Activated naive CD8-positive, alpha-beta T cell (primary cell): Measurements from ENCODE around the gene MCU.
"Not testable (repeated sequence)": the region's sequence is repeated elsewhere in the genome, so short reads cannot be mapped to it uniquely, and the experiment has no call there.

Experiments
- H3K27ac Mint-ChIP-seq: one replicate; pipeline ENCODE4 v1.8.0; 2021; ENCODE audit warnings: mixed read lengths
- H3K27me3 Mint-ChIP-seq: one replicate; pipeline ENCODE4 v1.8.0; 2021; ENCODE audit warnings: mixed read lengths
- H3K36me3 Mint-ChIP-seq: one replicate; pipeline ENCODE4 v1.8.0; 2021; ENCODE audit warnings: mixed read lengths
- H3K4me1 Mint-ChIP-seq: one replicate; pipeline ENCODE4 v1.8.0; 2021; ENCODE audit warnings: low read depth, mixed read lengths
- H3K4me3 Mint-ChIP-seq: one replicate; pipeline ENCODE4 v1.8.0; 2021; ENCODE audit warnings: mild to moderate bottlenecking, mixed read lengths
- H3K9me3 Mint-ChIP-seq: one replicate; pipeline ENCODE4 v1.8.0; 2021; ENCODE audit warnings: low read depth, mixed read lengths

The MCU gene

DNA sequence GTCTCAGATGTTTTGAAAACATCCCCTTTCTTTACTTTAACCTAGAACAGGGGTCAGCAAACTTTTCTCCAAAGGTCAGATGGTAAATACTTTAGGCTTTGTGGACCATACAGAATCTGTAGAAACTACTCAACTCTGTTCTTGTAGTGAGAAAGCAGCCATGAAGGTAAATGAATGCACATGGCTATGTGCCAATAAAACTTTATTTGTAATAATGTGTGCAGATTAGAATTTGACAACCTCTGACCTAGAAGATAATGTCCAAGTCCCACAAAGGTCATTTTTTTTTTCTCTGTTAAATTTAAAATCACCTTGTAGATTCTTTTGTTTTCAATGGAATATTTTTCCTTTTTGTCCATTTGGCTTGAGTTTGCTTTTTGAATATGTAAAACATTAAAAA lies 218.8 kb downstream of the MCU start:
- H3K36me3 Mint-ChIP-seq: no peaks in the 10 kb centered on the region

DNA sequence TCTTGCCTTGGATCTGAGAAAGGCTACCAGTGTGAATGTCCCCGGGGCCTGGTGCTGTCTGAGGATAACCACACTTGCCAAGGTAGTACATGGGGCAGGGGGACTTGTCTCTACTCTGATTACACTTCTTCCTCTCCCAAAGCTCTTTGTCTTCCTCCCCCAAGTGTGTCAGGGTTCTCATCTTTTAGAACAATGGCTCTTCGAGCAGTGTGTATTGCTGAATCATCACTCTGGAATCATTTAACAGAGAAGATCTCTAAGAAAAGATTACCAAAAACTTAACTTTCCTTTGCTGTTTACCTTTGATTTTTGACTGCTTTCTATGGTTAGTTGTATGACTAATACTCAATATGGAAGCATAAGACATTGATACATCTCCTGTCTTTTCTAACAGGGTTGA lies 219.8 kb downstream of the MCU start:
- no peak overlapping the region for H3K27ac Mint-ChIP-seq
- H3K9me3 Mint-ChIP-seq: no peaks in the 10 kb centered on the region
- H3K4me1 Mint-ChIP-seq: no peaks in the 10 kb centered on the region
- no peaks in the 10 kb centered on the region for H3K27me3 Mint-ChIP-seq
- no peaks in the 10 kb centered on the region for H3K36me3 Mint-ChIP-seq
- no peak overlapping the region for H3K4me3 Mint-ChIP-seq

More for the DNA sequence above, 218.8 kb downstream of the MCU start:
- Mint-ChIP-seq H3K4me1 (no peaks in the 10 kb centered on the region), H3K27ac (no peak overlapping the region), H3K4me3 (no peak overlapping the region), H3K27me3 (no peaks in the 10 kb centered on the region), H3K9me3 (no peaks in the 10 kb centered on the region)

DNA sequence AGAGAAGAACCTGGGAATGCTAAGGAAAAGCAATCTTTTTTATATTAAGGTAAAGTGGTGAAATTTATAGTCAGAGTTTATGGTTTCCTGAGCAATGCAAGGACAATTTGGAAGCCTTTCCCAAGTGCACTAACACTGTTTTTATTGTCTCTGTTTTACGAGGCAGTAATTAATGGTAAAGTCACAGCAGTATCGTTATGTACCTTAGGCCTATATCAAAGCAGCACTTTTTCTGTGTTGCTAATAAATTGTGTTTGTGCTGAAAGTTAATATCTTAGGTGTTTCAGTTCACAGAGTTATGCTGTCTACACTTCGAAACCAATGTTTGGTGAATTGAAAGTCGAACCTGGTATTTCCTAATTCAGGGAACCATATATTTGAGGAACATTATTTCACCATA lies 220.8 kb downstream of the MCU start:
- no peaks in the 10 kb centered on the region for H3K9me3 Mint-ChIP-seq
- no peak overlapping the region for H3K27ac Mint-ChIP-seq
- H3K36me3 Mint-ChIP-seq: no peaks in the 10 kb centered on the region
- H3K4me1 Mint-ChIP-seq: no peaks in the 10 kb centered on the region
- no peaks in the 10 kb centered on the region for H3K27me3 Mint-ChIP-seq
- H3K4me3 Mint-ChIP-seq: no peak overlapping the region

DNA sequence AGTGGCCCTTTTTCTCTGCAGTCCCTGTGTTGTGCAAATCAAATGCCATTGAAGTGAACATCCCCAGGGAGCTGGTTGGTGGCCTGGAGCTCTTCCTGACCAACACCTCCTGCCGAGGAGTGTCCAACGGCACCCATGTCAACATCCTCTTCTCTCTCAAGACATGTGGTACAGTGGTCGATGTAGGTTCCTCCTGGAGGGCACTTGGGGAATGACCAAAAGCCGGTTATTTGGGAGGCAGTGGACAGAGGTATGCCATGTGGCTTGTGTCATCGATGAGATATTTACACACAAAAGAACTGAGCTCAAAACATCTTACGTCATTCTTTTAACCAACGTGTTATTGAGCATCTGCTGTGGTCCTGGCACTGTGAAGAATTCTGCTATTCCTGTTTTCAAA lies 221.3 kb downstream of the MCU start:
- Mint-ChIP-seq H3K36me3 (no peaks in the 10 kb centered on the region), H3K27ac (no peak overlapping the region), H3K4me3 (no peak overlapping the region), H3K9me3 (no peaks in the 10 kb centered on the region), H3K27me3 (no peaks in the 10 kb centered on the region), H3K4me1 (no peaks in the 10 kb centered on the region)

DNA sequence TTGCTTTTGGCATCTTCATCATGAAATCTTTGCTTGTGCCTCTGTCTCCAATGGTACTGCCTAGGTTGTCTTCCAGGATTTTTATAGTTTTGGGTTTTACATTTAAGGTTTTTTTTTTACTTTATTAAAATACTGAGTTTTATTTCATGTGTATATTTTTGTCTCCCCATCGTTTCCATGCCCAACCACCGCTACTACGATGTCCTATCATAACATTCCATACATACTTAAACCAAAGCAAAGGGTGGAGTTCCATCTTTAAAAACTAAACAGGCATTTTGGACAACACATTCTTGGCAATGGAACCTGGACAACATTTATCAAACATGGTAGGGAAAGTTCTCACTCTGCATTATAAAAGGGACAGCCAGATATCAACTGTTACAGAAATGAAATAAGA lies 225.3 kb downstream of the MCU start:
- H3K36me3 Mint-ChIP-seq: peaks cover 11% of the 10 kb centered on the region
- not testable (repeated sequence) for H3K4me1 Mint-ChIP-seq, H3K27ac Mint-ChIP-seq, H3K4me3 Mint-ChIP-seq, H3K27me3 Mint-ChIP-seq
- H3K9me3 Mint-ChIP-seq: peaks cover 18% of the 10 kb centered on the region

DNA sequence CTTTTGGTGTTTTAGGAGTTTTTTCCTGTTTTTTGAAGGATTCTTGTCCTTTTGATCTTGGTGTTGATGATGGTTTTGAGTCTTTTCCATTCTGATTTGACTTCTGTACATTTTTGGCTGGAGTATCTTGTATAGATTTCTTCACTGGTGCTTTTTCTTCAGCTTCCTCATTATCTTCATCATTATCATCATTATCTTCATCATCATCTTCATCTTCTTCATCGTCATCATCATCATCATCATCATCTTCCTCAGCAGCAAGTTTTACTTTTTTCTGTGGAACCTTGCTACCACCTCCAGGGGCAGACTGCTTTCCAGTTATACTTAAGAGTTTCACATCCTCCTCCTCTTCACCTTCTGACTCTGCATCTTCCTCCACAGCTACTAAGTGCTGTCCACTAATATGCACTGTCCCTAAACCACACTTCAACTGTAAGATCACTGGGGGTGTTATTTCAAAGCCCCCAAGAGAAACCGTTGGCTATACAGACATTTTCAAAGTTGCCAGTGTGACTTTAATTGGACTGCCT lies 225.9 kb downstream of the MCU start:
- not testable (repeated sequence) for H3K4me1 Mint-ChIP-seq, H3K4me3 Mint-ChIP-seq, H3K27ac Mint-ChIP-seq, H3K27me3 Mint-ChIP-seq
- Mint-ChIP-seq H3K36me3 (peaks cover 11% of the 10 kb centered on the region), H3K9me3 (peaks cover 21% of the 10 kb centered on the region)

DNA sequence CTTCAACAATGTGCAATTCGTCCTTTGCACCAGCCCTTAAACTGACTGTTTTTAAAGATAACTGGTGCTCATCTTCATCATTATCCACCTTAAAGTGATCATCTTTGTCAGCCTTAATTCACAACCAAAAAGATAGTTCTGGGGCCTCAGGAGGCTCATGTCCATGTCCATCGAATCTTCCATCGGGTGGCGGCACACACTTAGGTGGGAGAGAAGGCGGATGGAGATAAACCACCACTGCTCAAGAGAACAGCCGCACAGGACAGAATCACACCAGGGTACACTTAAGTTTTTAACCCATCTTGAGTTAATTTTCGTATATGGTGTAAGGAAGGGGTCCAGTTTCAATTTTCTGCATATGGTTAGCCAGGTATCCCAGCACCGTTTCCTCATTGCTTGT lies 226.4 kb downstream of the MCU start:
- Mint-ChIP-seq H3K4me1 (no peaks in the 10 kb centered on the region), H3K36me3 (peaks cover 11% of the 10 kb centered on the region), H3K27me3 (peaks cover 9% of the 10 kb centered on the region), H3K4me3 (no peak overlapping the region), H3K27ac (no peak overlapping the region), H3K9me3 (peaks cover 21% of the 10 kb centered on the region)

DNA sequence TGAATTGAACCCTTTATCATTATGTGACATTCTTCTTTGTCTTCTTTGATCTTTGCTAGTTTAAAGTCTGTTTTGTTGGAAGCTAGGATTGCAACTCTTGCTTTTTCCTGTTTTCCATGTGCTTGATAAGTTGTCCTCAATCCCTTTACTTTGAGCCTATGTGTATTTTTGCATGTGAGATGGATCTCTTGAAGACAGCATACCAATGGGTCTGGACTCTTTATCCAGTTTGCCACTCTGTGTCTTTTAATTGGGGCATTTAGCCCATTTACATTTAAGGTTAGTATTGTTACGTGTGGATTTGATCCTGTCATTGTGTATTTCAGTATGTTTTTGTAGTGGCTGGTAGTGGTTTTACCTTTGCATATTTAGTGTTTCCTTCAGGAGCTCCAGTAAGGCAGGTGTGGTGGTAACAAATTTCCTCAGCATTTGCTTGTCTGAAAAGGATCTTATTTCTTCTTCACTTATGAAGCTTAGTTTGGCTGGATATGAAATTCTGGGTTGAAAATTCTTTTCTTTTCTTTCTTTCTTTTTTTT lies 229.3 kb downstream of the MCU start:
- Mint-ChIP-seq H3K27me3 (peaks cover 13% of the 10 kb centered on the region), H3K36me3 (peaks cover 13% of the 10 kb centered on the region), H3K9me3 (peaks cover 21% of the 10 kb centered on the region)
- not testable (repeated sequence) for H3K4me1 Mint-ChIP-seq, H3K27ac Mint-ChIP-seq, H3K4me3 Mint-ChIP-seq

DNA sequence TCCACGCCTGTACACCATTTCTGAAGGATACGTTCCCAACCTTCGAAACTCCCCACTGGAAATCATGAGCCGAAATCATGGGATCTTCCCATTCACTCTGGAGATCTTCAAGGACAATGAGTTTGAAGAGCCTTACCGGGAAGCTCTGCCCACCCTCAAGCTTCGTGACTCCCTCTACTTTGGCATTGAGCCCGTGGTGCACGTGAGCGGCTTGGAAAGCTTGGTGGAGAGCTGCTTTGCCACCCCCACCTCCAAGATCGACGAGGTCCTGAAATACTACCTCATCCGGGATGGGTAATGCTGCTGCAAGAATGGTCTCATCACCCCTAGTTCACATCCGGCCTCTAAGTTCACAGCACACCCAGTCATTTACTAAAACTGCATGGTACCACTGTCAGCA lies 232.4 kb downstream of the MCU start:
- Mint-ChIP-seq H3K36me3 (peaks cover 13% of the 10 kb centered on the region), H3K27me3 (peaks cover 13% of the 10 kb centered on the region)

DNA sequence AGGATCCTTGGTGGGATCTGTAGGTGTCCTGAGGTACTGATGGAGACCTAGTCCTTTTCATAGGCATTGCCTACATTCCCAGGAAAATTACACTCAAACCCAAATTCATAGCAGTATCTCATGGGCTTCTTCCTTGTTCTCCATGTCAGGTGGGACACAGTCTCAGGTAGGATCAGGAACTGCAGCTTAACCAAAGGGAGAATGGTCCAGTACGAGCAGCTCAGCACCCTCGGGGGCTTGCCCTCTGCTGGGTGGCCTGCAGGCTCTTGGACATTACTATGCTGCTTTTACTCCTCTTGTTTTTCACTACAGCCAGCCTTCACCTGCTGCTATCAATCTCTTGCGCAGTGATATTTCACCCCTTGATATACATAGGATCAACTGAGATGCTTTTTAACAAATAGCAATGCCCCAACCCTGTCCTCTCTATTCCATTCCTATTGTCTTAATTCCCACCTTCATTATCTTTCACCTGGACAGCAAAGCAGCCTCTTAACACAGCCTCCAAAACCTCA lies 234.1 kb downstream of the MCU start:
- no peak overlapping the region for H3K4me3 Mint-ChIP-seq
- peaks cover 10% of the 10 kb centered on the region for H3K9me3 Mint-ChIP-seq
- H3K4me1 Mint-ChIP-seq: no peaks in the 10 kb centered on the region
- no peak overlapping the region for H3K27ac Mint-ChIP-seq
- H3K36me3 Mint-ChIP-seq: peaks cover 5% of the 10 kb centered on the region
- H3K27me3 Mint-ChIP-seq: peaks cover 4% of the 10 kb centered on the region

More for the DNA sequence above, 232.4 kb downstream of the MCU start:
- Mint-ChIP-seq H3K4me1 (no peaks in the 10 kb centered on the region), H3K9me3 (peaks cover 21% of the 10 kb centered on the region), H3K27ac (no peak overlapping the region), H3K4me3 (no peak overlapping the region)

DNA sequence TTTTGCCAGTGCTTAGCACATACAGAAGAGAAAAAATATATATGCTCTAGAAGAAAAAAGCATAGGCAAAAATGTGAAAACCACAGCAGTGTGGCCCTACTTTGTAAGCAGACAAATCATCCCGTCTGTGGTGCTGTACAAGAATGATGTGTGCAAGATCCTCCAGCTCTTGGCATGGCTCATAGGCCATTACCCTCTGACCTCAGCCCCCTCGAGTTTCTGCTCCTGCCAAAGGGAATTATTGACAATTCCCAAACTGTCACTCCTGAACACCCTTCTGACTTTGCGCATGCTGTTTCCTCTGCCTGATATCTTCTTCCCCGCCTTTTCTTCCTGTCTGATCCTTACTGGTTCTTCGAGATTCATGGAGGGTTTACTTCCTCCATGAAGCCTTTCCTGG lies 235.5 kb downstream of the MCU start:
- no peaks in the 10 kb centered on the region for H3K4me1 Mint-ChIP-seq
- H3K36me3 Mint-ChIP-seq: peaks cover 2% of the 10 kb centered on the region
- H3K27ac Mint-ChIP-seq: no peak overlapping the region
- H3K9me3 Mint-ChIP-seq: peaks cover under 1% of the 10 kb centered on the region
- no peak overlapping the region for H3K4me3 Mint-ChIP-seq
- H3K27me3 Mint-ChIP-seq: peaks cover 4% of the 10 kb centered on the region

DNA sequence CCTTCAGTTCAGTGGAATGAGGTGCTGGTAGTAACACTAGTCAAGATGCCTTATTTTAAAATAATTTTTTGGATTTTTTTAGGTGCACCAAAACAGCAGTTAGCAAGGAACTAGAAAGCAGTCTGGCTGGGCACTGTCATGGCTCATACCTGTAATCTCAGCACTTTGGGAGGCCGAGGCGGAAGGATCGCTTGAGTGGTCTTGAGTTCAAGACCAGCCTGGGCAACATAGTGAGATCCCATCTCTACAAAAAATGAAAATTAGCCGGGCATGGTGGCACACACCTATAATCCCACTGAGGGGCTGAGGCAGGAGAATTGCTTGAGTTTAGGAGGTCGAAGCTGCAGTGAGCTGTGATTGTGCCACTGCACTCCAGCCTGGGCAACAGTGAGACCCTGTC lies 236.9 kb downstream of the MCU start:
- Mint-ChIP-seq H3K27me3 (peaks cover 4% of the 10 kb centered on the region), H3K27ac (no peak overlapping the region), H3K4me3 (no peak overlapping the region), H3K36me3 (peaks cover 2% of the 10 kb centered on the region), H3K9me3 (no peaks in the 10 kb centered on the region), H3K4me1 (no peaks in the 10 kb centered on the region)

DNA sequence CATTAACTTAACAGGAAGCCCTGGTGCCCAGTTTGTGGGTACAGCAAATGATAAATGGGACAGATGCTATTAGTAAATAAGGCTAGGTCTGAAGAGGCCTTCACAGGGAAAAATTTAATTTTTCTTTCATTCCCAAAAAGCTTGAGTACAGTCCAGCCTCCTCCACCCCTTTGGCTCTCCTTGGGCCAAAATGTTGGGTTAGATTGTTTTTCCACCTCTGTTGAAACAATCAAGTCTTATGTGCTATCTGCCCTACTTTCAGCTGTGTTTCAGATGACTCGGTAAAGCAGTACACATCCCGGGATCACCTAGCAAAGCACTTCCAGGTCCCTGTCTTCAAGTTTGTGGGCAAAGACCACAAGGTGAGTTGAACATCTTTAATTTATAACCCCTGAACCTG lies 238.3 kb downstream of the MCU start:
- Mint-ChIP-seq H3K4me1 (no peaks in the 10 kb centered on the region), H3K27ac (no peak overlapping the region), H3K9me3 (no peaks in the 10 kb centered on the region), H3K36me3 (no peaks in the 10 kb centered on the region), H3K27me3 (no peaks in the 10 kb centered on the region), H3K4me3 (no peak overlapping the region)

DNA sequence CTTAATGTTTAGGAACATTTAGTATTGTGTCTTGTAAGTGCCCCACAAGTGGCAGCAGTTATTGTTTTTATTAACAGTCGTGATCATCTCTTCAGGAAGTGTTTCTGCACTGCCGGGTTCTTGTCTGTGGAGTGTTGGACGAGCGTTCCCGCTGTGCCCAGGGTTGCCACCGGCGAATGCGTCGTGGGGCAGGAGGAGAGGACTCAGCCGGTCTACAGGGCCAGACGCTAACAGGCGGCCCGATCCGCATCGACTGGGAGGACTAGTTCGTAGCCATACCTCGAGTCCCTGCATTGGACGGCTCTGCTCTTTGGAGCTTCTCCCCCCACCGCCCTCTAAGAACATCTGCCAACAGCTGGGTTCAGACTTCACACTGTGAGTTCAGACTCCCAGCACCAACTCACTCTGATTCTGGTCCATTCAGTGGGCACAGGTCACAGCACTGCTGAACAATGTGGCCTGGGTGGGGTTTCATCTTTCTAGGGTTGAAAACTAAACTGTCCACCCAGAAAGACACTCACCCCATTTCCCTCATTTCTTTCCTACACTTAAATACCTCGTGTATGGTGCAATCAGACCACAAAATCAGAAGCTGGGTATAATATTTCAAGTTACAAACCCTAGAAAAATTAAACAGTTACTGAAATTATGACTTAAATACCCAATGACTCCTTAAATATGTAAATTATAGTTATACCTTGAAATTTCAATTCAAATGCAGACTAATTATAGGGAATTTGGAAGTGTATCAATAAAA lies 240.5 kb downstream of the MCU start:
- H3K27ac Mint-ChIP-seq: no peak overlapping the region
- no peak overlapping the region for H3K4me3 Mint-ChIP-seq
- no peaks in the 10 kb centered on the region for H3K9me3 Mint-ChIP-seq
- H3K36me3 Mint-ChIP-seq: no peaks in the 10 kb centered on the region
- H3K27me3 Mint-ChIP-seq: no peaks in the 10 kb centered on the region
- no peaks in the 10 kb centered on the region for H3K4me1 Mint-ChIP-seq

DNA sequence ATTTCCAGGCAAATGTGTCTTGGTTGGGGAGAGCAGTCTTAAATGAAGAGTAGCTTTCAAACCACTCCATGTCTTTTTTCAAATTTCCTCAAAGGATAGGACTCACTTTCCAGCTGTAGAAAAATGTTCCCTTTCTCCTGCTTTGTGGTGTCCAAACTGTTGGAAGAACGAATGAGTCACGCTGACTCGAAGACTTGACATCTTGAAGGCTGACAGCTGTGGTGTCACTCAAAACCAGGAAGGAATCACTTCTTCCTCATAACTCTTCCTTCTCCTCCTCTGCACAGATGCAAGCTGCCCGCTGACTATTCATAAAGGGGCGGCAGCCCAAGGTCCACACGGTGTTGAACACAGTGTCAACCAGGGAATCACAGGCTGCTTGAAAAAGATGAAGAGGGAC lies 243.4 kb downstream of the MCU start:
- Mint-ChIP-seq H3K36me3 (no peaks in the 10 kb centered on the region), H3K9me3 (no peaks in the 10 kb centered on the region), H3K27me3 (no peaks in the 10 kb centered on the region), H3K4me3 (no peak overlapping the region), H3K4me1 (no peaks in the 10 kb centered on the region), H3K27ac (no peak overlapping the region)
